Activated CD8-positive, alpha-beta memory T cell treated with anti-CD3 and anti-CD28 coated beads, Interleukin-2, amount 50 U/mL, for 48 hours (primary cell): ENCODE data around the gene TBC1D10A.

ENCODE experiments used
- DNase-seq: peaks from one replicate; pipeline ENCODE4 v3.0.0-alpha.2; 2020

Gene TBC1D10A

DNA sequence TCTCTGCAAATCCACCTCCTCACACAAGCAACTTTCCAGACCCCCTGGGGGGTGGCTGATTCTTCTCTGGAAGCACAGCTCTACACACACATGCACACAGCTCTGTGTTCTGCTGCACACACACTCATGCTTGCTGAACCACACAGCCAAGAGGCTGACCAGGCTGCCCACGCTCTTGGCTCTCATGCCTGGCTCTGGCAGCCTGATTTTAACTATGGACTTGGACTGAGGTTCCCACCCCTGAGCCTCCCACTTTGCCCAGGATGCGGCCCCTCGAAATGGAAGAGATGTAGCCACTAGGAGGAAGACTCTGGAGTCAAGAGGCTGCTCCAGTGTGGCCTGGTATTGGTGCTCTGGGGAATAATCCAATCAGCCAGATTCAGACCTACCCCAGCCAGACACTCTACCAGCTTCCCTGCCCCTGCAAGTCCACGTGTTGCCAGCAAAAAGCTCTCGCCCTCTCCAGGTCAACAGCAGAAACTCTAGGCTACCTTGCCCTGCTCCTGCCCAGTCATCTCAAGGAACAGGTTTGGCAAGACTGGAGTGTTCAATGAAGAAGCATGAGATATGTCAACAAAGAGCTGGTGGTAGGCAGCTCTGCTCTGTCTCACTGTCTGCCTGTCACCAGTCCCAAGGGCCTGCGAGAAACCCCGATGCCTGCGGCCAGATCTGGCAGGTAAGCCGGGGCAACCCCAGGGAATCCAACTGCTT is 28.6 kb downstream of the TBC1D10A start:
- DNase-seq, result no peak

GRCh38 chr22:30297276-30297990 is 29.3 kb downstream of the TBC1D10A start:
- DNase-seq, result no peak

GRCh38 chr22:30296833-30297232 is 29.9 kb downstream of the TBC1D10A start:
- no peak for DNase-seq

DNA sequence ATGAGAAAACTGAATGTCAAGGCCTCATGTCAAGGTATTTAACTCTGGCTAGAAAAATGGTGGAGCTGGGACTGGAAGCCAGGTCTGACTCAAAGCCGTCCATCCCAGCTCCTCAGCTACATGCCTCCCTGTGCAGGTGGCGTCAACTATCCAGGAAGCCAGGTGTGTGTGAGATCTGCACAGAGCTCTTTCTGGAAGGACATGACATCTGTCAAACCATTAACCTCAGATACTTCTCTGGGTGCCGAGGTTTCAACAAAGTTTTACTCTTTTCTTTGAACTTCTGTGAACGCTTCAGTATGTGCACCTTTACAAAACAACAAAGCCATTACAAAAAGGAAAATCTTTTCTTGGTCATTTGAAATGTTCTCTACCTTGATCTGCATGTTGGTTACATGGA is 30.4 kb downstream of the TBC1D10A start:
- DNase-seq, result no peak

DNA sequence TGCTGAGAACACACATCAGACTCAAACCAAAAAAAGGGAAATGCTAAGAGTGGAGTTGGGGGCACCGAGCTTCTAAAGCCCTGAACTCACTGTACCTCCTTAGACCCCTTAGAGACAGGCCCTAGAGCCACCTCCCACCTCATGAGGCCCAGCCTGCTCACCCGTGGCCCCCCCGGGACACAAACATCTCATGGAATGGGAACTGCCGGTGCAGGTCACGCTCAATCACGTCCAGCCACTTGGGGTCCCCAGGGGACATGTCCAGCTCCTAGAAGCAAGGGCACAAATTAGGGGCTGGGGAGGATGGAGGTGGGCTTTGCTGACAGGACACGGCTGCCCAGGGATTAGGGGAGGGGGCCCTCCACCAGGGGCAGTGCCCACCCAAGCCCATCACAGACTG is 31.2 kb downstream of the TBC1D10A start:
- DNase-seq, result no peak

GRCh38 chr22:30294830-30295229 is 31.9 kb downstream of the TBC1D10A start:
- no peak for DNase-seq

DNA sequence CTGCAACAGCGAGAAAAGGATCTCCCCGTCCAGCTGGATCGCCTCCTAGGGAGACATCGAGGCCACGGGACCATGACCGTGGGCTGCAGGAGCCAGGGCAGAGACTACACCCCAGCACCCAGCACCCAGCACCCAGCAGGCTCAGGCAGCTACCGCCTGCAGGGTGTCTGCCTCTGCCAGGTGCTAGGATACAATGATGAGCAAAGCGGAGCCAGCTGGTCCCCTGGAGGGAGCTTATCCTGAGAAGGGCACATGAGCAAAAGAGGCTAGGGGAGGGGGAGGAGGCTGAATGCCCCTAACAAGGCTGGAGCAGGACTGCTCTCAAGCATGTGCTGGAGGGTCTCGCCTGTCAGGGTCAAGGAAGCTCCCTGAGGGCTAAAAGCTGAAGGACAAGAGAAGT is 32.7 kb downstream of the TBC1D10A start:
- DNase-seq, result no peak

DNA sequence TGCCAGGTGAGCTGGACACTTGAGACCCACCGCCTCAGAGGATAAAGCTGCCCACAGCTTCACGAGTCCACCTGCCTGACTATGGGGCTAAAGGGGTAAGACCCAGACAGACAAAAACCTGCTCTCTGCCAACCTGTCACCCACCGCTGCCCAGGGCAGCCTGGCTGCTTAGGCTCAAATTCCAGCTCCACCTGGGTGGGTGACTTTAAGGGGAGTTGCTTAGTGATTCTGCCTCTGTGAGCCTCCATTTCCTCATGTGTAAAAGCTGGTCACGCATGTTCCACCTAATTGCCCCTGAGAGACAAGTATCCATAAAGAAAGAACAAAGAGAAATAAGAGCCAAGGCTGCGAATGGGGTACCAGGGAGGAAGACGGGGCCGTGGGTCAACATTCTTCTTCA is 33.7 kb downstream of the TBC1D10A start:
- DNase-seq, result no peak

- no peak for DNase-seq
Measured at GRCh38 chr22:30292069-30292970, 34.4 kb downstream of the TBC1D10A start.

DNA sequence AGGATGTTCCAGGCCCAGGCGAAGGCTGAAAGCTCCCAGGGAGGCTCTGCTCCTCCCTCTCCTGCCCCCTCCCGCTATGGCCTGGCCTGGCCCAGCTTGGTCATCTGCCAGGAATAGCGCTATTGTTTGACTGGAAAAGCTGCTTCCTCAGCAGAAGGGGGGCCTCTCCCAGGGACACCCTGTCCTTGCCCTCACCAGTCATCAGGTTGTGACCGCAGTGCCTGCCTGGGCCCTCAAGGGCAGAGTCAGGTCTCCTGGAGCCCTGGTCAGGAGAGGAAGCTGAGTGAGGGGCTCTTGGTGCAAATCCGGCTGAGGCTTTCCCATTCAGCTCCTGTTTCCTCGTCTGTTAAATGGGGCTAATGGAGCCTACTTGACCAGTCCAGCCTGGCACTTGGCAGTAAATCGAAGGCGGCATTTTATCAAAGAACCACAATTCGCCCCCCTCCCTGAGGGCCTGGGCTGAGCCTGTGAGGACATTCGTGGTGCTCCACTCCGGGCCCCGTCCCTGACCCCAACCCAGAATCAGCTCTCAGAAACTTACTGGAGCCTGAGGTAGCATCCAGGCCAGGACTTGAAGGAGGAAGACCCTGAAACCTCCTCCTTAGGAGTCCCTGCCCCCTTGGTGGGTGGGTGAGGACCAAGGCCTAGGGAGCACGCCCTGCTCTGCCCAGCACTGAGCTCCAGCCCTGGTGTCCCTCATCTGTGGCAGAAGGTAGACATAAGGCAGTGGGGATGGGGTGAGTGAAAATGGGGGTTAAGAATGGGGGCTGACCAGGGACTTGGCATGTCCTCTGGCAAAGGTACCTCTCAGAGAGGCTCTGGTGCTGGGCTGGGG is 35.5 kb downstream of the TBC1D10A start:
- DNase-seq, result no peak

- DNase-seq, result no peak
Measured at GRCh38 chr22:30290342-30291057, 36.2 kb downstream of the TBC1D10A start.

- DNase-seq, result no peak
Measured at GRCh38 chr22:30289980-30290313, 36.8 kb downstream of the TBC1D10A start.

- peak; percentile 94 for DNase-seq
Measured at GRCh38 chr22:30289141-30289979, 37.4 kb downstream of the TBC1D10A start, which contains the start of gene CASTOR1. Gene CASTOR1, minus strand, starts transcription at chr22:30289505. Its CDS starts 8 bp downstream, at chr22:30289497.

DNA sequence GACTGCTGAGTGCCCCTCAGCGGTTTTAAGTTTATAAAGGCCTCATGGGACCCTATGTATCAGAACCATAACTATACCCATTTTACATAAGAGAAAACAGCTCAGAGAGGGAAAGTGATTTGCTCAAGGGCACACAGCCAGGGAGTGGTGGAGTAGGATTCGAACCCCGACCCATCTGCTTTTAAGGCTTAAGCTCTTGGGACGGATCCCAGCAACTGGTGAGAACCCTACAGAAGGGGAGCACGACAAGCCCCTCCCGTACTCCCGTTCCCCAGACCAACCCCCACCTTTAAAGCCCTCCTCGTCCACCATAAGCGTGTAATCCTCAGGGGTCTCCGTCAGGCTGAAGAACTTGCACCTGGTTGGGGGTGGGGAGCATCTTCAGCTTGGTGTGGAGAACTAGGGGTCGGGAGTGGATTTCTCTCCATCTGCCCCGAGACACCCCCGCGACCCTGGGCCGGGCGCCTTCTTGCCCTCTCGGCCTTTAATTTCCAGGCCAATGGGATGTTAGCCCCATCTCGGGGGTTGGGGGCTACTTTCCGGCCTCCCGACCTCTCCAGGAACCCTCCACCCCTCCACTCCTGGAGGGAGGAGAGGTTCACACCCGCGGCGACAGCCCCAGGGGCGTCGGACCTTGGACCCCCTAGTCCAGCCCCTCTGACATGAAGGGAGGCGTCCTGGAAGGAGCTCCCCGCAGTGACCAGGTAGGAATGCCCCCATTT is 38.2 kb downstream of the TBC1D10A start:
- no peak for DNase-seq

DNA sequence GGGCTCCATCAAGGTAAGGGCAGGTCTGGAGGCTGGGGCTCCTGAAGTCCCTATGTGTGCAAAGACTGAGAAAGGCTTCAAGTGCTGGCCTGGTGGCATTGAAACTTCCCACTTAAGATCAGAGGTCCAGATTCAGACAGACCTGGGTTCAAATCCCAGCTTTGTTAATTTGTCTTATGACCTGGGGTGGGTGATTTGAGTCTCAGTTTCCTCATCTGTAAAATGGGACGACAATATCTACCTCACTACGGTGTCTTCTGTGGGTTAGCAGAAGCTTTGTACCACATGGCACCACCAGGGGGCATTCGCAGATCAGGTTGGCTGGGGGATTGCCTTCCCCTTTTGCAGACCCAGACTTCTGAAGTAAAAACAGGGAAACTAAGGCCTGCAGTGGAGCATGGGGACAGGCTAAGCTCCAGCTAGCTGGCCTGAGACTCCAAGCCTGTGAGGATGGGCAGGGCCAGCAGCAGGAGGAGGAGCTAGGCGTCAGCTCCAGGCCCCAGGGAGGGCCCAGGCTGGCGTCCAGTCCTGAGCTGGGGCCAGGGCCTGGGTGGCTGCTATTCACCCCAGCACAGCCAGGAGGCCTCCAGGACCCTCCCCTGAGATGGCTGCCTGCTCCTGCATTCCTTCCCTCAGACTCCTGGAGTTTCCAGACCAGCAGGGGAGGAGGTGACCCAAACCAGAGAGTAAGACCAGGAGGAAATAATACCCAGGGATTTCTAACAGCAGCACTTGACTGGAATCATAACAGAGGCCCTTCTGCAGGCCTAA is 38.9 kb downstream of the TBC1D10A start:
- peak; percentile 91 for DNase-seq

GRCh38 chr22:30286813-30287647 is 39.7 kb downstream of the TBC1D10A start:
- peak; percentile 99 for DNase-seq

DNA sequence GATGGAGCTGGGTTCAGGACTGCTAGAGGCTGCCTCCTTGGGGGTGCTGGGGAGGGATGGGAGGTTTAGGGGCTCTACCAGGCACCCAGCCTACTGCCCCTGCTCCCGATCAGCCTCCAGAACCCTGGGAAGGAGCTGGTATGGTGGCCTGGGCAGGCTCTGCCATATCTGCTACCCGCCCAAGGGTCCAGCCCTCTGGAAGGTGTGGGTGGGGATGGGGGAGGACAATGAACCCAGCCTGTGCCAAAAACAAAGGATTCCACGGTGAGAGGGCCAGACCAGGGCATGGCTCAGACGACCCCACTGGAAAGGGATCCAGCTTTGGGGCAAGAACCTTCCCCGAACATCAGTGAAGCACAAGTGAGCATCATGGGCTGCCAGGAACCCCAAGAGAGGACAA is 40.4 kb downstream of the TBC1D10A start:
- no peak for DNase-seq

DNA sequence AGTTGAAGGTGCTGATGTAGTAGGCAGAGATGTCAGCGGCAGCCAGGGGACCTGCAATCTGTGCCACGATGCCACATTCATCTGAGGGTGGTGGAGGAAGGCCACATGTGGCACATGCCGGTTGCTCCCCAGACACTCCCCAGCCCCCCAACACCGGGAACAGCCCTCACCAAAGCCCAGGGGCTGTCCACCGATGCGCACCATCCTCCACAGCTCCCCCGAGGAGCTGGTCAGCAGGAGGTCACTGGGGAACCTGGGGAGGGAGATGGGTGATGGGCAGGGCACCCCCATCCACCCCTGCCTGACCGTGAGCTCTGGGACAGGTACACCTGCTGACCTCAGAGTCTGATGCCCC is 40.9 kb downstream of the TBC1D10A start:
- DNase-seq, result no peak
